GM21423 (cell line): ENCODE results near the gene HOXC11.

ENCODE experiments used
- ATAC-seq: cut with Tn5 transposase; IDR thresholded peaks from one replicate; pipeline ENCODE4 v1.9.1; 2021; ENCODE audit warnings: mild to moderate bottlenecking, moderate library complexity; ENCODE audit not compliant: unreplicated experiment

Gene HOXC11

GRCh38 chr12:53942467-53942997, 30.4 kb upstream of the HOXC11 start:
- no peak for ATAC-seq

- ATAC-seq, result no peak
Observed at GRCh38 chr12:53944209-53944608, 28.7 kb upstream of the HOXC11 start.

- ATAC-seq, result no peak
Observed at GRCh38 chr12:53944907-53945847, 27.7 kb upstream of the HOXC11 start.

- ATAC-seq, result no peak
Observed at GRCh38 chr12:53947743-53948142, 25.2 kb upstream of the HOXC11 start.

- ATAC-seq, result no peak
Observed at GRCh38 chr12:53948650-53949593, 24.0 kb upstream of the HOXC11 start.

- ATAC-seq, result no peak
Observed at GRCh38 chr12:53949631-53950436, 23.1 kb upstream of the HOXC11 start.

GRCh38 chr12:53950437-53950773, 22.5 kb upstream of the HOXC11 start:
- no peak for ATAC-seq

- no peak for ATAC-seq
Observed at GRCh38 chr12:53950789-53951576, 21.9 kb upstream of the HOXC11 start.

GRCh38 chr12:53951577-53952334, 21.2 kb upstream of the HOXC11 start:
- ATAC-seq, result no peak

GRCh38 chr12:53952335-53952694, 20.6 kb upstream of the HOXC11 start:
- ATAC-seq, result no peak

- no peak for ATAC-seq
Observed at GRCh38 chr12:53952871-53953734, 19.8 kb upstream of the HOXC11 start.

- ATAC-seq, result no peak
Observed at GRCh38 chr12:53953831-53954693, 18.9 kb upstream of the HOXC11 start.

GRCh38 chr12:53954694-53955035, 18.3 kb upstream of the HOXC11 start, which contains the start of gene HOXC12:
HOXC12 (plus strand) TSS chr12:53954903; CDS start chr12:53954930, 27 bp downstream.
- no peak for ATAC-seq

- ATAC-seq, result no peak
Observed at GRCh38 chr12:53955036-53955775, 17.7 kb upstream of the HOXC11 start.

- ATAC-seq, result no peak
Observed at GRCh38 chr12:53955776-53956250, 17.1 kb upstream of the HOXC11 start.

- no peak for ATAC-seq
Observed at GRCh38 chr12:53956251-53956887, 16.6 kb upstream of the HOXC11 start.
